ENCODE measurements around the gene NFU1.

DNA sequence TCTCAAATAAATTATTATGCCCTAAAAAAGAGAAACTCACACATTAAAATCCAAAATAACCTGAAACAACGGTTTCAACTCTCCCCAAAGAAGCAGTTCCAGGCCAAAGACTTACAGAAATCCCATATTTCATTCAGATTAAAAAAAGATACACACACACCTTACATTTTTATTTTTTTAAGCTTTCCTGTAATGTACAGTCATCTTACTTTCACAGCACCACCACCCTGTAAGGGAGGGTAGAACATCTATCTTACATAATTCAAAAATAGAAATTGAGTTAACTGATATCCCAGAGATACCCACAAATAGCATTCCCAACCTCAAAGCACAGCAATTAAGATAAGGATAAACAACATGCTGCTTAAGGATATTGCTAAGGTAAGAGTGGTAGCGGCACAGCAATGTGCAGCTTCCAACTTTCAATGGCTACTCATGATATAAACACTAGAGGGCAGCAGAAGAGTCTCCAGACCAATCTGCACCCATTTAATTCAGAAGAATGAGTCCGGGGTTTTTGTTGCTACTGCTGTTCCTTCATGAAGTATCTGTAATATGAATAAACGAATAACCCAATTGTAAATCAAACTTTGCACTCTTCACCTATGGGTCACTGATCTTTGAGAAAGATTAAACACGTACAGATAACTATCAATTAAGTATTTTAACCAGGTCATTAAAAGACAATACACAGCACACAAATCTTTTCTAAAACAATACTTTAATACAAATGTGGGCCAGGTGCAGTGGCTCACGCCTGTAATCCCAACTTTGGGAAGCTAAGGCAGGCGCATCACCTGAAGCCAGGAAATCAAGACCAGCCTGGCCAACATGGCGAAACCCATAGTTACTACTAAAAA, 61.5 kb downstream of the NFU1 start:
- TF ChIP-seq, protein P1, sequence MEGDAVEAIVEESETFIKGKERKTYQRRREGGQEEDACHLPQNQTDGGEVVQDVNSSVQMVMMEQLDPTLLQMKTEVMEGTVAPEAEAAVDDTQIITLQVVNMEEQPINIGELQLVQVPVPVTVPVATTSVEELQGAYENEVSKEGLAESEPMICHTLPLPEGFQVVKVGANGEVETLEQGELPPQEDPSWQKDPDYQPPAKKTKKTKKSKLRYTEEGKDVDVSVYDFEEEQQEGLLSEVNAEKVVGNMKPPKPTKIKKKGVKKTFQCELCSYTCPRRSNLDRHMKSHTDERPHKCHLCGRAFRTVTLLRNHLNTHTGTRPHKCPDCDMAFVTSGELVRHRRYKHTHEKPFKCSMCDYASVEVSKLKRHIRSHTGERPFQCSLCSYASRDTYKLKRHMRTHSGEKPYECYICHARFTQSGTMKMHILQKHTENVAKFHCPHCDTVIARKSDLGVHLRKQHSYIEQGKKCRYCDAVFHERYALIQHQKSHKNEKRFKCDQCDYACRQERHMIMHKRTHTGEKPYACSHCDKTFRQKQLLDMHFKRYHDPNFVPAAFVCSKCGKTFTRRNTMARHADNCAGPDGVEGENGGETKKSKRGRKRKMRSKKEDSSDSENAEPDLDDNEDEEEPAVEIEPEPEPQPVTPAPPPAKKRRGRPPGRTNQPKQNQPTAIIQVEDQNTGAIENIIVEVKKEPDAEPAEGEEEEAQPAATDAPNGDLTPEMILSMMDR (IDR thresholded peaks at IDR 0.05), result peak; percentile 26 to 60 (median 34)
- no peak for TF ChIP-seq POLR2A (IDR thresholded peaks at IDR 0.05)
